Measurements from ENCODE around the gene RPRM.

Gene RPRM

DNA sequence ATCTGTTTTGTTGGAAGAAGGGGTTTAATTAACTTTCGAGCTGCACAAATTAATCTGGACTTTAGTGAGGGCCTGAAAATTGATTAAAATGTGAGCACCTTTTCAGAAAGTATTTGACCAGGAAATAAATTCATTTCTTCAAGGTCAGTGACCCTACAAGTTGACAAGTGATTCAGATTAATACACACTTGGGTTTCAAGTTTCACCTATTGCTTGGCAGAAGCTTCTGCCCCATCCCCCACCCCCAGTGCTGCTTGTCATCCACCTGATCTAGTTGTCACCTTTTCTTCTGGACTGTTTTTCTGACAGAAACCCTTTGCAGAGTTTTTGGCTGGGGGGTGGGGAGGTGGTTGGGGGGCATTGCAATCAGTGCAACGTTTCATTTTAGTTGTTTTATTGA, 46.2 kb downstream of the RPRM start:
- CTCF ChIA-PET: no interaction called here
- Mint-ChIP-seq H3K9me3 (no peaks in the 10 kb centered on the region), H3K27me3 (no peaks in the 10 kb centered on the region), H3K36me3 (no peaks in the 10 kb centered on the region), H3K4me3 (no peak overlapping the region), H3K4me1 (no peaks in the 10 kb centered on the region), H3K27ac (no peak overlapping the region)
- DNase-seq: no peak

DNA sequence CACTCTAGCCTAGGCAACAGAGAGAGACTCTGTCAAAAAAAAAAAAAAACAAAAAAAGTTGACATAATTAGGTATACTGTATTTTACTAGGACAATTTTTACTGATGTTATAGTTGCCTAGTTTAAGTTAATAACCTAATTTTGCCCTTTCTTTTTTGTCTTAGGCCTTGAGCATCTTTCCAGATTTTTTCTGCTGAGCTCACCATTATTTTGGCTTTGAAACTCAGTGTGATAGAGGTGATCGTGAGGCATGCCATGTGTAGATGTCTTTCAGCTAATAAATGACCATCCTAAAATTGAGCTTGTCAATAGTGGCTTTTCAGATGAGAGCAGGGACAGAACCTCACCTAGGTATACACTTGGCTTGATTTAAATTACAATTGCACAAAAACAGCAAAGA, 47.4 kb downstream of the RPRM start:
- CTCF ChIA-PET: no interaction called here
- DNase-seq: no peak
- no peak overlapping the region for H3K27ac Mint-ChIP-seq
- no peaks in the 10 kb centered on the region for H3K4me1 Mint-ChIP-seq
- no peaks in the 10 kb centered on the region for H3K27me3 Mint-ChIP-seq
- H3K36me3 Mint-ChIP-seq: no peaks in the 10 kb centered on the region
- H3K4me3 Mint-ChIP-seq: no peak overlapping the region
- H3K9me3 Mint-ChIP-seq: no peaks in the 10 kb centered on the region
